SK-N-SH treated with all-trans-retinoic acid at 6 μM for 48 hours (cell line): ENCODE measurements around the gene SUN2.
A peak's percentile ranks its signal among the peaks of the same experiment; 100 is the strongest.

ENCODE experiments used
- ATAC-seq: fragments of 200-7000 bp; cut with Tn5 transposase; 3 replicates; pipeline ENCODE4 v1.9.1; 2020; ENCODE audit warnings: mild to moderate bottlenecking, moderate library complexity
- ARNTL ChIP-seq: fragments of 450-650 bp; formaldehyde crosslinking; IDR thresholded peaks from 2 replicates; pipeline ENCODE4 v1.5.0; 2020; ENCODE audit warnings: low read depth, mild to moderate bottlenecking, moderate library complexity, borderline replicate concordance
- BACH2 ChIP-seq: fragments of 250-450 bp; sonication (Bioruptor Pico); IDR thresholded peaks from 2 replicates; pipeline ENCODE4 v1.9.0; 2021; ENCODE audit warnings: mild to moderate bottlenecking, borderline replicate concordance
- CREB5 ChIP-seq: fragments of 250-450 bp; sonication (Bioruptor Pico); IDR thresholded peaks from 2 replicates; pipeline ENCODE4 v1.5.1; 2020; ENCODE audit warnings: low read depth, mild to moderate bottlenecking, moderate library complexity
- CSDC2 ChIP-seq: fragments of 250-450 bp; sonication (Bioruptor Pico); IDR thresholded peaks from 2 replicates; pipeline ENCODE4 v1.5.0; 2020; ENCODE audit warnings: mild to moderate bottlenecking, moderate library complexity
- CSRNP3 ChIP-seq: fragments of 250-450 bp; sonication (Bioruptor Pico); IDR thresholded peaks from 2 replicates; pipeline ENCODE4 v1.5.1; 2021; ENCODE audit warnings: mild to moderate bottlenecking, moderate library complexity
- ESRRG ChIP-seq: fragments of 250-450 bp; sonication (Bioruptor Pico); IDR thresholded peaks from 2 replicates; pipeline ENCODE4 v1.6.1; 2021; ENCODE audit warnings: mild to moderate bottlenecking
- GLIS3 ChIP-seq: fragments of 250-450 bp; sonication (Bioruptor Pico); IDR thresholded peaks from 2 replicates; pipeline ENCODE4 v1.5.0; 2020; ENCODE audit warnings: mild to moderate bottlenecking, moderate library complexity
- ISL1 ChIP-seq: fragments of 250-450 bp; sonication (Bioruptor Pico); IDR thresholded peaks from 2 replicates; pipeline ENCODE4 v2.1.2; 2022; ENCODE audit warnings: mild to moderate bottlenecking, moderate library complexity
- OSR1 ChIP-seq: fragments of 250-450 bp; sonication (Bioruptor Pico); IDR thresholded peaks from 2 replicates; pipeline ENCODE4 v1.8.0; 2022; ENCODE audit warnings: moderate library complexity, mild to moderate bottlenecking, inconsistent platforms
- PATZ1 ChIP-seq: fragments of 250-450 bp; sonication (Bioruptor Pico); IDR thresholded peaks from 2 replicates; pipeline ENCODE4 v1.8.0; 2020; ENCODE audit warnings: mild to moderate bottlenecking, moderate library complexity, borderline replicate concordance
- POU6F1 ChIP-seq: fragments of 250-450 bp; sonication (Bioruptor Pico); IDR thresholded peaks from 2 replicates; pipeline ENCODE4 v1.8.0; 2021; ENCODE audit warnings: low read depth, mild to moderate bottlenecking, moderate library complexity, borderline replicate concordance
- PPARA ChIP-seq: fragments of 250-450 bp; sonication (Bioruptor Pico); IDR thresholded peaks from 2 replicates; pipeline ENCODE4 v1.5.0; 2020; ENCODE audit warnings: mild to moderate bottlenecking, borderline replicate concordance
- RARB ChIP-seq: fragments of 250-450 bp; sonication (Bioruptor Pico); IDR thresholded peaks from 2 replicates; pipeline ENCODE4 v1.8.0; 2021; ENCODE audit warnings: mild to moderate bottlenecking, moderate library complexity
- SNAI2 ChIP-seq: fragments of 250-450 bp; sonication (Bioruptor Pico); IDR thresholded peaks from 2 replicates; pipeline ENCODE4 v1.5.0; 2020; ENCODE audit warnings: mild to moderate bottlenecking, moderate library complexity
- TCF4 ChIP-seq: fragments of 250-450 bp; sonication (Bioruptor Pico); IDR thresholded peaks from 2 replicates; pipeline ENCODE4 v1.8.0; 2021; ENCODE audit warnings: mild to moderate bottlenecking, moderate library complexity, borderline replicate concordance
- TOX ChIP-seq: fragments of 250-450 bp; sonication (Bioruptor Pico); IDR thresholded peaks from 2 replicates; pipeline ENCODE4 v1.8.0; 2021; ENCODE audit warnings: mild to moderate bottlenecking, moderate library complexity, borderline replicate concordance
- ZC3H10 ChIP-seq: fragments of 250-450 bp; sonication (Bioruptor Pico); IDR thresholded peaks from 2 replicates; pipeline ENCODE4 v1.5.1; 2021; ENCODE audit warnings: mild to moderate bottlenecking, moderate library complexity
- ZFP3 ChIP-seq: fragments of 250-450 bp; sonication (Bioruptor Pico); IDR thresholded peaks from 2 replicates; pipeline ENCODE4 v1.5.0; 2020; ENCODE audit warnings: mild to moderate bottlenecking, moderate library complexity
- ZFP30 ChIP-seq: fragments of 450-650 bp; formaldehyde crosslinking; IDR thresholded peaks from 2 replicates; pipeline ENCODE4 v1.5.0; 2022; ENCODE audit warnings: mild to moderate bottlenecking, moderate library complexity
- ZNF565 ChIP-seq: fragments of 450-650 bp; formaldehyde crosslinking; conservative IDR thresholded peaks from 2 replicates; pipeline ENCODE4 v1.5.0; 2020; ENCODE audit warnings: low read depth, mild to moderate bottlenecking, moderate library complexity
- ZNF70 ChIP-seq: fragments of 450-650 bp; formaldehyde crosslinking; IDR thresholded peaks from 2 replicates; pipeline ENCODE4 v1.5.0; 2020; ENCODE audit warnings: mild to moderate bottlenecking, moderate library complexity
- ZNF8 ChIP-seq: fragments of 450-650 bp; formaldehyde crosslinking; IDR thresholded peaks from 2 replicates; pipeline ENCODE4 v1.5.0; 2020; ENCODE audit warnings: mild to moderate bottlenecking, moderate library complexity

SUN2 gene

GRCh38 chr22:38782402-38783094 is 26.8 kb upstream of the SUN2 start:
- TF ChIP-seq POU6F1, result no peak
- TF ChIP-seq TOX (CRISPR knock-in tag), result no peak
- no peak for TF ChIP-seq PPARA (CRISPR knock-in tag)
- no peak for TF ChIP-seq GLIS3 (CRISPR knock-in tag)
- no peak for TF ChIP-seq CREB5 (CRISPR knock-in tag)
- no peak for TF ChIP-seq PATZ1
- ATAC-seq, result peak; percentile 51; the same call in 1 of the 3 replicates

GRCh38 chr22:38781033-38781432 is 25.2 kb upstream of the SUN2 start:
- no peak for ATAC-seq
- TF ChIP-seq GLIS3 (CRISPR knock-in tag) (no peak), PPARA (CRISPR knock-in tag) (no peak), CSDC2 (no peak), ZNF70 (CRISPR knock-in tag) (no peak), SNAI2 (CRISPR knock-in tag) (no peak), OSR1 (CRISPR knock-in tag) (no peak), ZNF8 (CRISPR knock-in tag) (no peak), TOX (CRISPR knock-in tag) (no peak), ISL1 (CRISPR knock-in tag) (no peak), ZFP30 (CRISPR knock-in tag) (no peak), CSRNP3 (CRISPR knock-in tag) (no peak), ZC3H10 (CRISPR knock-in tag) (no peak), BACH2 (CRISPR knock-in tag) (no peak), TCF4 (CRISPR knock-in tag) (no peak), ARNTL (CRISPR knock-in tag) (no peak), ZFP3 (CRISPR knock-in tag) (no peak), POU6F1 (no peak), ESRRG (CRISPR knock-in tag) (no peak), CREB5 (CRISPR knock-in tag) (no peak), ZNF565 (no peak)

GRCh38 chr22:38777087-38777671 is 21.4 kb upstream of the SUN2 start:
- no peak for ATAC-seq

More at GRCh38 chr22:38777087-38777671, 21.4 kb upstream of the SUN2 start:
- TF ChIP-seq ZC3H10 (CRISPR knock-in tag) (no peak), CSDC2 (no peak), ISL1 (CRISPR knock-in tag) (no peak), PATZ1 (no peak), TOX (CRISPR knock-in tag) (no peak), ZNF565 (no peak), SNAI2 (CRISPR knock-in tag) (no peak), CSRNP3 (CRISPR knock-in tag) (no peak), RARB (no peak), ZNF8 (CRISPR knock-in tag) (no peak), OSR1 (CRISPR knock-in tag) (no peak), GLIS3 (CRISPR knock-in tag) (no peak), TCF4 (CRISPR knock-in tag) (no peak), ARNTL (CRISPR knock-in tag) (no peak)
- TF ChIP-seq, all 23 proteins: peak for 0
